GM12878 (cell line): ENCODE data around the gene SERPINE1. TPM values are rescaled to one million over a fixed set of nuclear protein-coding genes. Genes with fewer than 3 reads are reported as not detected.

Source experiments
- ATAC-seq: fragments of 200-7000 bp; cut with Tn5 transposase; 3 replicates; pipeline ENCODE4 v1.9.1; 2020; ENCODE audit warnings: mild to moderate bottlenecking, moderate library complexity
- BruUV-seq: library from RNA; stranded (reverse); fragments of 400-500 nt; replicated peaks from 2 replicates; lab custom pipeline; 2021; lab: Mats Ljungman, UMichigan
- CTCF ChIA-PET: fragments of 300-600 bp; sonication (Branson Sonifier 250); formaldehyde crosslinking; extraction: SDS; loops from one replicate; lab custom pipeline; 2021; ENCODE audit warnings: inconsistent platforms; lab: Yijun Ruan, JAX
- POLR2A ChIA-PET: fragments of 350-600 bp; formaldehyde crosslinking; extraction: SDS; loops from one replicate; lab custom pipeline; 2021; ENCODE audit warnings: inconsistent platforms; lab: Charles Lee
- RAD21 ChIA-PET: fragments of 300-600 bp; sonication (Branson Sonifier 250); formaldehyde crosslinking; loops from one replicate; lab custom pipeline; 2023; ENCODE audit warnings: antibody characterized with exemption; ENCODE audit not compliant: unreplicated experiment; lab: Charles Lee
- SMC1A ChIA-PET: fragments of 300-600 bp; sonication (Branson Sonifier 250); formaldehyde crosslinking; loops from one replicate; lab custom pipeline; 2023; ENCODE audit not compliant: unreplicated experiment, uncharacterized antibody; lab: Charles Lee
- DNase-seq: peaks from one replicate; pipeline ENCODE4 v3.0.0-alpha.2; 2011; ENCODE audit warnings: low read depth, low spot score
- FAIRE-seq: peaks from 3 replicates; lab custom pipeline; 2011; peaks lifted over from hg19 to GRCh38; lab: Jason Lieb, UNC
- H2AFZ ChIP-seq: 2 replicates; pipeline ENCODE4 v1.6.0; 2011; ENCODE audit warnings: low read depth, low read length, control low read depth; ENCODE audit not compliant: control insufficient read depth
- H3K27ac ChIP-seq: 2 replicates; pipeline ENCODE4 v1.5.1; 2011; ENCODE audit warnings: control low read depth; ENCODE audit not compliant: control insufficient read depth, insufficient read depth
- H3K27me3 ChIP-seq, 2 experiments: replicated peaks in 1 of 2; 2 replicates each; pipeline versions ENCODE4 v1.6.0 to v1.6.1; 2011; ENCODE audit warnings: low read length in 1 of 2; ENCODE audit not compliant: control insufficient read depth in 2 of 2, insufficient read depth in 2 of 2
- H3K36me3 ChIP-seq, 2 experiments: 2 replicates each; pipeline ENCODE4 v1.5.1; 2011; ENCODE audit warnings: low read length in 1 of 2; ENCODE audit not compliant: control insufficient read depth in 2 of 2, insufficient read depth in 2 of 2
- H3K4me1 ChIP-seq: 2 replicates; pipeline ENCODE4 v1.6.1; 2011; ENCODE audit warnings: mild to moderate bottlenecking, low read length, moderate library complexity, mixed read lengths; ENCODE audit not compliant: control insufficient read depth, insufficient read depth
- H3K4me2 ChIP-seq: 2 replicates; pipeline ENCODE4 v1.6.0; 2011; ENCODE audit warnings: control low read depth; ENCODE audit not compliant: control insufficient read depth, insufficient read depth
- H3K4me3 ChIP-seq: fragments of 200-600 bp; sonication (generic); 2 replicates; pipeline ENCODE4 v1.5.1; 2016
- H3K79me2 ChIP-seq: 2 replicates; pipeline ENCODE4 v1.6.0; 2011; ENCODE audit warnings: low read length; ENCODE audit not compliant: control insufficient read depth, insufficient read depth
- H3K9ac ChIP-seq: 2 replicates; pipeline ENCODE4 v1.8.0; 2011; ENCODE audit warnings: low read length, control low read depth, mixed read lengths; ENCODE audit not compliant: control insufficient read depth, insufficient read depth
- H3K9me3 ChIP-seq: replicated peaks from 3 replicates; pipeline ENCODE4 v1.5.1; 2011; ENCODE audit warnings: mild to moderate bottlenecking, low read length; ENCODE audit not compliant: control insufficient read depth, insufficient read depth
- H4K20me1 ChIP-seq: 2 replicates; pipeline ENCODE4 v1.6.0; 2011; ENCODE audit not compliant: control insufficient read depth, insufficient read depth
- IKZF1 ChIP-seq: fragments of 450-650 bp; conservative IDR thresholded peaks from 2 replicates; pipeline ENCODE4 v1.6.1; 2017; ENCODE audit warnings: antibody characterized with exemption, mild to moderate bottlenecking
- IKZF2 ChIP-seq, 2 experiments: fragments of 450-650 bp; IDR thresholded peaks; 2 replicates each; pipeline ENCODE4 v1.6.1; 2017; ENCODE audit warnings: mild to moderate bottlenecking in 2 of 2, moderate library complexity in 2 of 2
- LARP7 ChIP-seq: fragments of 450-650 bp; IDR thresholded peaks from 2 replicates; pipeline ENCODE4 v1.6.1; 2017; ENCODE audit warnings: mild to moderate bottlenecking
- NFYA ChIP-seq: IDR thresholded peaks from 2 replicates; pipeline ENCODE4 v1.6.1; 2011; ENCODE audit warnings: low read depth, mild to moderate bottlenecking, low read length, improper control_type of control experiment, borderline replicate concordance
- SPI1 ChIP-seq: IDR thresholded peaks from 2 replicates; pipeline ENCODE4 v1.6.1; 2011; ENCODE audit warnings: low read depth, mild to moderate bottlenecking, low read length, moderate library complexity, borderline replicate concordance; ENCODE audit not compliant: insufficient read depth
- ZNF384 ChIP-seq: IDR thresholded peaks from 2 replicates; pipeline ENCODE4 v1.6.1; 2012; ENCODE audit warnings: low read depth, mild to moderate bottlenecking, low read length, improper control_type of control experiment, borderline replicate concordance
- WGBS: methylation state at CpG from one replicate; pipeline ENCODE4 v1.1.6; 2016; ENCODE audit warnings: low lambda C conversion rate; ENCODE audit not compliant: insufficient replicate concordance, insufficient coverage; ENCODE audit errors: missing lambda C conversion rate; 5-methylcytosine and 5-hydroxymethylcytosine counted together
- in situ Hi-C: fragments of 300-500 bp; cut with MboI; formaldehyde crosslinking; loops from 9 replicates; pipeline ENCODE4 v1.14.3; 2018; ENCODE audit warnings: mixed read lengths
- intact Hi-C: fragments of 100-400 bp; cut with micrococcal nuclease; formaldehyde crosslinking; loops from one replicate; pipeline ENCODE4 v1.14.2; 2022; ENCODE audit not compliant: unreplicated experiment
- polyA plus RNA-seq, 11 experiments: library from polyadenylated mRNA; depleted of rRNA in 4 of 11; unstranded in 6 of 11; stranded (reverse) in 5 of 11; fragments of >200 nt; fragmentation: Nextera tagmentation in 4 of 11; fragmentation: Illumina TruSeq in 1 of 11; extraction: Ambion mirVana in 4 of 11; extraction: Trizol in 1 of 11; gene quantifications; 1 replicate in 1 of 11; 2 replicates in 10 of 11; pipeline versions ENCODE4 v1.2.1 to v1.2.3, GENCODE V29; 2011 to 2016; ENCODE audit warnings: inconsistent platforms in 2 of 11, missing spikeins in 2 of 11, low read depth in 1 of 11
- total RNA-seq, 4 experiments: library from RNA; depleted of rRNA in 3 of 4; stranded (reverse); fragments of >200 nt in 3 of 4; fragmentation: Illumina TruSeq in 1 of 4; extraction: Trizol in 1 of 4; gene quantifications; 2 replicates each; pipeline versions ENCODE4 v1.2.1 to v1.2.3, GENCODE V29; 2013 to 2021

Gene SERPINE1
- total and polyA plus RNA-seq, 10 of the 15 experiments (the other 5 are each of a cell fraction or from before 2014, with no cell fraction given): 0.20 to 2.4 (median 0.44) TPM

DNA sequence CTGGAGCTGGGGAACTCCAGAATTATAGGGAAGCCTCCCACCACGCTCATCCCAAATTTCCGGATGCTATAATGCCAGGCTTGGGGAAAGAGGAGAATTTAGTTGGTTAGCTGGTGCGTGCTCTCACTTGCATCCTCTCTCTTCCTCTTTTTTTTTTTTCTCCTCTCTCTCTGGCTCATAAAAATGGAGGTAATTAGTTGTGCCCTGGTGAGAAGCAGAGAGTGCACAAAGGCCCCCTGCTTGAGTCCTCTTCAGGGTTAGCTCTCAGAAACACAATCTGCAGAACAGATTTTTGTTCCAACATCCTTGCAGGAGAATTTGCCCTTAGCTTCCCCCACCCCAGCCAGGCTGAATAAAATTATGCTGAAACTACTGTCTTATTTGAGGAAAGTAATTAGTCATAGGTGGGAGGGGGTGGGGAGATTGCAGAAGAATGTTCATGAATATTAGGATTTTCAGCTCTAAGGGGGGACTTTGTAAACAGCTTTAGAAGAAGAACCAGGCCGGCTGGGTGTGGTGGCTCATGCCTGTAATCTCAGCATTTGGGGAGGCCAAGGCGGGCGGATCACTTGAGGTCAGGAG lies 7.6 kb downstream of the SERPINE1 start:
- ATAC-seq (no peak), FAIRE-seq (no peak), DNase-seq (no peak)
- Histone ChIP-seq H3K27me3 (peaks cover 0 to 2% of the 10 kb centered on the region in 2 experiments; a peak in 2 of 4 replicates), H3K27ac (no peak overlapping the region), H2AFZ (no peak overlapping the region), H3K9ac (no peak overlapping the region), H3K36me3 (no peaks in the 10 kb centered on the region), H3K9me3 (no peaks in the 10 kb centered on the region), H3K4me1 (peaks cover 3% of the 10 kb centered on the region), H4K20me1 (no peaks in the 10 kb centered on the region), H3K4me2 (no peak overlapping the region), H3K79me2 (no peaks in the 10 kb centered on the region), H3K4me3 (no peak overlapping the region)
- ChIA-PET POLR2A (interaction anchor here (2.5 kb wide), 1 partner anchor 11 kb away, joined by 12 read pairs; no protein-coding TSS in a partner anchor), RAD21 (interaction anchor here (0.6 to 2.3 kb wide), 8 partner anchors 9 to 148 kb away, joined by 3 to 13 read pairs (median 4); partner anchors contain the start of genes FIS1 and TRIM56), SMC1A (interaction anchor here (0.9 to 3.1 kb wide), 5 partner anchors 9 to 57 kb away, joined by 3 to 12 read pairs (median 4); no protein-coding TSS in a partner anchor), CTCF (interaction anchor here (0.7 to 3.4 kb wide), 8 partner anchors 8 to 240 kb away, joined by 3 to 21 read pairs (median 6); partner anchors contain the start of gene VGF)
- no peak for TF ChIP-seq LARP7
- 0 out of 2 replicates have a peak, but pooled peaks have one; percentile 17 for TF ChIP-seq IKZF1
- no peak for TF ChIP-seq NFYA
- TF ChIP-seq IKZF2 (IDR thresholded peaks at IDR 0.05): peak in 1 of 2 experiments; percentile 28; a peak in 1 of 4 replicates
- peak; percentile 69; the same call in 1 of the 2 replicates for TF ChIP-seq ZNF384
- TF ChIP-seq SPI1: peak; percentile 68; the same call in 1 of the 2 replicates
- WGBS: 24% methylated on average over 6 of the region's 6 CpGs
- intact Hi-C loops: no loop called here
- in situ Hi-C loops: no loop called here
- BruUV-seq: no TSS peak
